M059J (cell line): Measurements from ENCODE around the gene EAPP. TPM values are rescaled to one million over a fixed set of nuclear protein-coding genes. Genes with fewer than 3 reads are reported as not detected.
A peak's percentile ranks its signal among the peaks of the same experiment; 100 is the strongest.
"Not testable (repeated sequence)": the region's sequence is repeated elsewhere in the genome, so short reads cannot be mapped to it uniquely, and the experiment has no call there.

Source experiments
- DNase-seq: peaks from one replicate; pipeline ENCODE4 v3.0.0-alpha.2; 2012; ENCODE audit warnings: low read depth
- total RNA-seq: library from RNA; depleted of rRNA; stranded (reverse); fragments of >200 nt; shearing (Covaris generic); gene quantifications from 2 replicates; pipeline ENCODE4 v1.2.3, GENCODE V29; 2014; rRNA removed

Gene EAPP, protein sequence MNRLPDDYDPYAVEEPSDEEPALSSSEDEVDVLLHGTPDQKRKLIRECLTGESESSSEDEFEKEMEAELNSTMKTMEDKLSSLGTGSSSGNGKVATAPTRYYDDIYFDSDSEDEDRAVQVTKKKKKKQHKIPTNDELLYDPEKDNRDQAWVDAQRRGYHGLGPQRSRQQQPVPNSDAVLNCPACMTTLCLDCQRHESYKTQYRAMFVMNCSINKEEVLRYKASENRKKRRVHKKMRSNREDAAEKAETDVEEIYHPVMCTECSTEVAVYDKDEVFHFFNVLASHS
- 50.0 and 60.9 TPM in 2 replicates for total RNA-seq

DNA sequence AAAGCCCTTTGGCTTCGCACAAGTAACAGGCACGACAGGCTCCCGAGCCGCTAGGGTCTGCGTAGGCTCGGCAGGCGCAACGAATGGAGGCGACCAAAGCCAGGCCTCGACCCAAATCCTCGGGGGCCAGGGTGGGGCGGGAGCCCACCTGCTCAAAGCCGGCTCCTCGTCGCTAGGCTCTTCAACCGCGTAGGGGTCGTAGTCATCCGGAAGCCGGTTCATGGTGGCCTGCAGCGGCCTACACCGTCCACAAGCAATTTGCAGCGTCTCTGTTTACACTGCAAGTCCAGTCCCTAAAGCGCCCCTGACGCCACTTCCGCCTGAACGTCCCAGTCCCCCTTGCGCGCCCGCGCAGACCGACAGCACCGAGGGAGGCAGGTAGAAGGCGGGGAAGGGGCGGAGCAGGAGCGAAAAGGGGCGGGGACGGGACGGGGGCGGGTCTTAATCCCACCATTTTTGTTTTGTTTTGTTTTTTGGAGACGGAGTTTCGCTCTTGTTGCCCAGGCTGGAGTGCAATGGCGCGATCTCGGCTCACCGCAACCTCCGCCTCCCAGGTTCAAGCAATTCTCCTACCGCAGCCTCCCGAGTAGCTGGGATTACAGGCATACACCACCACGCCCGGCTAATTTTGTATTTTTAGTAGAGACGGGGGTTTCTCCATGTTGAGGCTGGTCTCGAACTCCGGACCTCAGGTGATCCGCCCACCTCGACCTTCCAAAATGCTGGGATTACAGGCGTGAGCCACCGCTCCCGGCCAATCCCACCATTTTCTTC, at the start of gene EAPP:
TSS of gene EAPP (minus strand) at position 295 of the 774 bp plus-strand sequence. CDS start at position 222, 73 bp downstream.
- DNase-seq: peak; percentile 97

GRCh38 chr14:34583525-34583924, 44.0 kb upstream of the EAPP start:
- DNase-seq: no peak

- no peak for DNase-seq
Measured at GRCh38 chr14:34582117-34582680, 42.7 kb upstream of the EAPP start.

DNA sequence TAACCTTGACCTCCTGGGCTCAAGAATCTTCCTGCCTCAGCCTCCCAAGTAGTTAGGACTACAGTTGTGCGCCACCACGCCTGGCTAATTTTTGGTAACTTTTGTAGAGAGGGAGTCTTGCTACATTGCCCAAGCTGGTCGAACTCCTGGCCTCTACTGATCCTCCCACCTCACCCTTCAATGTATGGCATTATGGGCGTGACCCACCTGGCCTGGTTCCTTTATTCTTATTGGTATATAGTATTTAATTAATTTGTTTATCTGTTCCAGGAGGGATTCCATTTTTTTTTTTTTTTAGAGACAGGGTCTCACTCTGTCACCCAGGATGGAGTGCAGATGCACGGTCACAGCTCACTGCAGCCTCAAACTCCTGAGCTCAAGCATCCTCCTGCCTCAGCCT, 40.9 kb upstream of the EAPP start:
- DNase-seq: no peak

GRCh38 chr14:34571771-34572170, 32.3 kb upstream of the EAPP start:
- DNase-seq: no peak

GRCh38 chr14:34569750-34570149, 30.2 kb upstream of the EAPP start:
- no peak for DNase-seq

DNA sequence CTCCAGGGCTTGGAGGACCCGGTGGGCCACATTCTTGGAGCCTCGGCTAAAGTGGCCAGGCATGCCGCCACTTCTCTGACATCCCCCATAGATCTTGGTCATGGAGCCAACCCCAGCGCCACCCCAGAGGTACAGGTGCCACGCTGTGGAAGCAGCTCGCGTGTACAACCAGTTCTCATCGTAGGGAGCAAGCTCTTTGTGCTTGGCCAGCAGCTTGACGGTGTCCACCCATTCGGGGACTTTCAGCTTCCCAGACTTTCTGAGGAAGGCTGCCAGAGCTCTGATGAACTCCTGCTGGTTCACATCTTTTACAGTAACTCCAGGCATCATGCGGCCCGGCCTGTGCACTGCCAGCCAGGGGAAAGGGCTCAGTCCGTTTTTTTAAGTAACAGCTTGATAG, 29.3 kb upstream of the EAPP start:
- no peak for DNase-seq

DNA sequence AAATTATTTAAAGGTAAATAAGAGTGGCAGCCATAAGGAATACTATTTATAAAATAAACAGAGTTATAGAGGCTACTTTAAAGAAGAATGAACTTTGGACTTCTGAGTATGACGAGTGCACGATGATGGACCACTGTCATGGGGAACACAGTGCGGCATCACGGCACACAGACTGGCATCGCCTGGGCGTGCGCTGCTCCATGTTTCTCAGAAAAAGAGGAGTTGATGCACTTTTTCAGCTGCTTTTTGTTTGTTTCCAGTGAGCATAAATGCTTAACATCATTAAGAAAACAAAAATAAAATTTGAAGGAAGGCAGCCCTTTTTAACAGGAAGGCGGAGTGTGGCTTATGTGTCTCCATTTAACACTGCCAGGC, 23.3 kb upstream of the EAPP start:
- DNase-seq: no peak

GRCh38 chr14:34562037-34562775, 22.7 kb upstream of the EAPP start:
- DNase-seq: not testable (repeated sequence)

GRCh38 chr14:34556498-34556829, 17.0 kb upstream of the EAPP start:
- not testable (repeated sequence) for DNase-seq

GRCh38 chr14:34555583-34556497, 16.3 kb upstream of the EAPP start:
- DNase-seq: not testable (repeated sequence)

- peak; percentile 54 for DNase-seq
Measured at GRCh38 chr14:34554540-34555250, 15.2 kb upstream of the EAPP start.

- not testable (repeated sequence) for DNase-seq
Measured at GRCh38 chr14:34549276-34549966, 9.9 kb upstream of the EAPP start.

- DNase-seq: no peak
Measured at GRCh38 chr14:34548472-34548981, 9.0 kb upstream of the EAPP start.

DNA sequence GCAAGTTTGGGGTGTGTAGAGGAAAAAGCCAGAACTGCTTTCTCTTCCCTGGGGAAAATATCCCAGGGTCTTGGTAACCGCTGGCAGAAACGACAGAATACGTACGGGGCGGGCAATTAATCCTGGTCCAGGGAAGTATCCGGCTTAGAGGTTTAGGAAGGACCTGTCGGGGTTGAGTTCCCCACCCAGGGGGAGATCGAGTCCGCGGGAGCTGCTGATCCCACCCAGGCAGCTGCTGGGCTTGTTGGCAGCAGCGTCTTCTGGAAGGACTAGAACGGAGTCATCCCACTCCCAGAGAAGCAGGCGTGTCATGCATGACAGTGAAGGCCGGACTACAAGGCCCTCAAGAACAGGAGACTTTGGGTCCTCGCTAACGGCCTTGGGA, 7.6 kb upstream of the EAPP start:
- not testable (repeated sequence) for DNase-seq

GRCh38 chr14:34546272-34547135, 7.0 kb upstream of the EAPP start:
- not testable (repeated sequence) for DNase-seq

DNA sequence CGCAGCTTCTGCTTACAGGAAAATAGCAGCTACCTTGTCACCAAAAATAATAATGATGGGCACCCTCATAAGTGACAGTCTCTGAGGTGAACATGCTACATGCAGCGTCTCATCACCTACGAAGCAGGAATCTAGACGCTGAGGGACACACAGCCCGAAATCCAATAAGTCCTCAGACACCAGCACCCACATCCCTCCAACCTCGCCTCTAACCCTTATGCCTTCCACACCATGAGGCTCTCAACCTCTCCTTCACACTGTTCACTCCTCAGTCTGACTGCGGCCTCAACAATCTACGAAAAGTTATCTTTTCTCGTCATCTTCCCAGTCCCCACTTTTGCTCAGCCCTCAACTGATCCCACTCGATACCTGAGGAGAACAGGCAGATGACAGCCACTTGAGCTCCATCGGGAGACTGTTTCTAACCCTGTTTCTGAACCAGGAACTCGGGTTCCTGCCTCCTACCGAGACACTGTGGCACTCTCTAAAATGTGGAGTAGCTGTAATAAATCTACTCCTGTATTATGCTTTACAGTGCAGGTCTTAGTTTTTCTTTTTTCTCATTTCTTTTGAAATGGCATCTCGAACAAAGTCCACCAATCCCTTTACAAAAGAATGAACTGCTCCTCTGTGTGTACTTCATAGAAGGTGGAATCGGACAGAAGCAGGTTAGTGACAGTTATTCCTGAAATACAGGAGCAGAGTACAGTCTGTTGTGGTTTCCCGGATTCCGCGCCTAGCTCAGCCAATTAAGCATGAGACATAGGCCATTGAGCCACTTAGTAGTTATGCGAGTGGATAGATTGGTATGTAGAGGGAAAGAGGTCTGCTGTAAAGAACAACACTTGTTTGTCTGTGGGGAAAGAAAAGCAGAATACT, 919 bp upstream of the EAPP start:
- not testable (repeated sequence) for DNase-seq
